Left hindlimb (tissue), 1 donor: ENCODE measurements around the gene USP13.
"Not testable (repeated sequence)": the region's sequence is repeated elsewhere in the genome, so short reads cannot be mapped to it uniquely, and the experiment has no call there.

Source experiments
- DNase-seq: peaks from one replicate; pipeline ENCODE4 v3.0.0-alpha.2; 2018

USP13 gene

GRCh38 chr3:179652447-179653095, at the start of gene USP13:
Gene USP13 (plus strand): TSS chr3:179653040. CDS start chr3:179653226, 186 bp downstream.
- DNase-seq = peak; percentile 87

- no peak for DNase-seq
Observed at GRCh38 chr3:179603321-179603720, 49.5 kb upstream of the USP13 start.

- no peak for DNase-seq
Observed at GRCh38 chr3:179603831-179604230, 49.0 kb upstream of the USP13 start.

GRCh38 chr3:179604321-179605078, 48.3 kb upstream of the USP13 start, which contains the start of the genes MRPL47 and NDUFB5:
Gene MRPL47 (minus strand): TSS chr3:179604638. CDS start chr3:179604624, 14 bp downstream.
Gene NDUFB5 (plus strand): TSS chr3:179604794. CDS start chr3:179604816, 22 bp downstream.
- DNase-seq = peak; percentile 96

GRCh38 chr3:179606534-179607085, 46.2 kb upstream of the USP13 start:
- no peak for DNase-seq

GRCh38 chr3:179608931-179609720, 43.7 kb upstream of the USP13 start:
- DNase-seq = no peak

- no peak for DNase-seq
Observed at GRCh38 chr3:179610066-179610465, 42.8 kb upstream of the USP13 start.

GRCh38 chr3:179613807-179614206, 39.0 kb upstream of the USP13 start:
- no peak for DNase-seq

GRCh38 chr3:179615458-179616173, 37.2 kb upstream of the USP13 start:
- DNase-seq = no peak

GRCh38 chr3:179622023-179622422, 30.8 kb upstream of the USP13 start:
- no peak for DNase-seq

- no peak for DNase-seq
Observed at GRCh38 chr3:179624451-179624850, 28.4 kb upstream of the USP13 start.

GRCh38 chr3:179630753-179631451, 21.9 kb upstream of the USP13 start:
- no peak for DNase-seq

GRCh38 chr3:179640469-179640868, 12.4 kb upstream of the USP13 start:
- no peak for DNase-seq

GRCh38 chr3:179642871-179643270, 10.0 kb upstream of the USP13 start:
- DNase-seq = no peak

GRCh38 chr3:179643837-179644236, 9.0 kb upstream of the USP13 start:
- DNase-seq = not testable (repeated sequence)

- DNase-seq = no peak
Observed at GRCh38 chr3:179646177-179646576, 6.7 kb upstream of the USP13 start.

GRCh38 chr3:179651687-179652446, 973 bp upstream of the USP13 start:
- no peak for DNase-seq

- peak; percentile 86 for DNase-seq
Observed at GRCh38 chr3:179653096-179653797, 407 bp downstream of the USP13 start.

- no peak for DNase-seq
Observed at GRCh38 chr3:179655236-179655635, 2.4 kb downstream of the USP13 start.

- no peak for DNase-seq
Observed at GRCh38 chr3:179658606-179659005, 5.8 kb downstream of the USP13 start.
